Measurements from ENCODE around the gene SLC35A2. TPM values are rescaled to one million over a fixed set of nuclear protein-coding genes. Genes with fewer than 3 reads are reported as not detected.

SLC35A2 gene
- total and polyA plus RNA-seq, 2 of the 4 experiments (the other 2 are of a cell fraction) = 10.8 to 48.3 TPM

DNA sequence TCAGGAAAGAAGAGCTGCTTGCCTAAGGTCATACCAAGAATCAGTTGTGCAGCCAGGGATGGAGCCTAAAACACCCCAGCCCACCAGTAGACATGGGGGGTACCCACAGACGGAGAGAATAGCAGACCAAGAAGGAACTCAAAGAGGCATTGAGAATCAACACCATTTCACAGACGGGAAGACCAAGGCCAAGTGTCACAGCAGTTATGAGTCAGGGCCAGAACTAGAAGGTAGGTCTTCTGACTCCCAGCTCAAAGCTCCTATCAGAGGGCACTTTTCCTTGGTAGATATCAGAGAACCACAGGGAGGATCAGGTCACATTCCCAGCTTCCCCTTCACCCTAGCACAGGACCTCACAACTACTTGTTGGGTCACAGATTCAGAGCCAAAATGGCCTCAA lies 31.4 kb upstream of the SLC35A2 start:
- CTCF ChIA-PET = no interaction called here
- Histone ChIP-seq H2BK20ac (ENCODE audit: low read depth, low read length) (no peak overlapping the region), H3K9me1 (ENCODE audit: insufficient read depth, low read length) (peaks cover 4% of the 10 kb centered on the region; the same call in 1 of the 2 replicates), H2BK5ac (ENCODE audit: low read depth, low read length, poor library complexity, severe bottlenecking) (no peak overlapping the region), H3K27me3 (ENCODE audit: control insufficient read depth, insufficient read depth, low read length) (no peaks in the 10 kb centered on the region), H4K20me1 (ENCODE audit: insufficient read depth, low read length) (peaks cover 55% of the 10 kb centered on the region), H3K4me3 (ENCODE audit: insufficient read depth, low read depth, low read length) (no peak overlapping the region), H3K27ac (ENCODE audit: insufficient read depth, low read length) (no peak overlapping the region), H3K4me1 (ENCODE audit: control insufficient read depth, insufficient read depth, low read length) (no peaks in the 10 kb centered on the region), H3K79me1 (ENCODE audit: low read depth in 1 of 2, low read length in 2 of 2) (peaks cover 4 to 42% of the 10 kb centered on the region in 2 experiments; a peak in 3 of 4 replicates), H4K91ac (ENCODE audit: insufficient read depth, low read depth, low read length) (no peak overlapping the region), H2BK120ac (ENCODE audit: low read depth, low read length) (no peak overlapping the region), H3K4me2 (ENCODE audit: low read depth, low read length) (no peak overlapping the region), H2AFZ (replicated peaks; ENCODE audit: low read length, poor library complexity) (no peak overlapping the region), H3K23ac (ENCODE audit: low read depth, low read length) (no peak overlapping the region), H3K14ac (replicated peaks; ENCODE audit: low read depth, low read length) (no peak overlapping the region), H3K56ac (ENCODE audit: extremely low read depth, insufficient read depth, low read length) (no peak overlapping the region), H3K36me3 (ENCODE audit: control insufficient read depth, insufficient read depth, low read length) (peaks cover 28% of the 10 kb centered on the region), H2AK5ac (ENCODE audit: low read depth, low read length) (no peak overlapping the region), H2AK9ac (replicated peaks; ENCODE audit: low read depth, low read length, poor library complexity) (no peak overlapping the region), H4K8ac (ENCODE audit: low read depth in 2 of 2, low read length in 2 of 2) (no peak overlapping the region), H3K9me3 (ENCODE audit: control insufficient read depth, insufficient read depth, low read length) (no peaks in the 10 kb centered on the region), H3K9ac (ENCODE audit: low read depth, low read length) (no peak overlapping the region), H2BK15ac (ENCODE audit: low read depth, low read length) (no peak overlapping the region), H3K18ac (ENCODE audit: low read depth, low read length) (no peak overlapping the region), H3K4ac (ENCODE audit: low read depth, low read length) (no peak overlapping the region), H4K5ac (ENCODE audit: low read depth, low read length) (no peak overlapping the region)
- 50% methylated on average over 1 of the region's 2 CpGs; no CpG with 5 or more reads in 1 of the 2 experiments for whole genome bisulfite sequencing, 2 experiments (ENCODE audit: extremely low coverage in 2 of 2, insufficient read length in 1 of 2)
- ATAC-seq (ENCODE audit: low read depth) = no peak
- dilution Hi-C loops (cut with HindIII; ENCODE audit: low sequenced_read_pairs, unreplicated experiment) (no loop called here), intact Hi-C loops (cut with micrococcal nuclease) (loop anchor here (10.0 kb wide), 1 partner anchor 298 kb away; no protein-coding TSS in a partner anchor), in situ Hi-C loops (cut with MboI; ENCODE audit: low sequenced_read_pairs) (no loop called here)
- POLR2A ChIA-PET (ENCODE audit: unreplicated experiment) = no interaction called here
- BruUV-seq (replicated peaks) = no TSS peak
- TF ChIP-seq SMC3 (IDR thresholded peaks at IDR 0.05; ENCODE audit: low read depth, low read length) (no peak), NFE2L2 (IDR thresholded peaks at IDR 0.05; ENCODE audit: low read depth, low read length) (no peak), RFX5 (IDR thresholded peaks at IDR 0.05; ENCODE audit: low read depth, low read length) (no peak), MAZ (IDR thresholded peaks at IDR 0.05; ENCODE audit: borderline replicate concordance, low read depth, low read length) (no peak), POLR2A (IDR thresholded peaks at IDR 0.05; ENCODE audit: low read depth, low read length) (no peak), MXI1 (IDR thresholded peaks at IDR 0.05; ENCODE audit: borderline replicate concordance, low read depth, low read length) (no peak), CHD1 (IDR thresholded peaks at IDR 0.05; ENCODE audit: low read depth, low read length) (no peak), FOS (IDR thresholded peaks at IDR 0.05; ENCODE audit: low read depth, low read length) (no peak), MAFK (IDR thresholded peaks at IDR 0.05; ENCODE audit: low read depth, low read length) (no peak), RAD21 (IDR thresholded peaks at IDR 0.05; ENCODE audit: low read length) (no peak), BHLHE40 (IDR thresholded peaks at IDR 0.05; ENCODE audit: low read depth, low read length) (no peak), RCOR1 (IDR thresholded peaks at IDR 0.05; ENCODE audit: insufficient replicate concordance, low read length) (no peak), CEBPB (IDR thresholded peaks at IDR 0.05; ENCODE audit: low read depth, low read length) (no peak)
- TF ChIP-seq, protein P1, sequence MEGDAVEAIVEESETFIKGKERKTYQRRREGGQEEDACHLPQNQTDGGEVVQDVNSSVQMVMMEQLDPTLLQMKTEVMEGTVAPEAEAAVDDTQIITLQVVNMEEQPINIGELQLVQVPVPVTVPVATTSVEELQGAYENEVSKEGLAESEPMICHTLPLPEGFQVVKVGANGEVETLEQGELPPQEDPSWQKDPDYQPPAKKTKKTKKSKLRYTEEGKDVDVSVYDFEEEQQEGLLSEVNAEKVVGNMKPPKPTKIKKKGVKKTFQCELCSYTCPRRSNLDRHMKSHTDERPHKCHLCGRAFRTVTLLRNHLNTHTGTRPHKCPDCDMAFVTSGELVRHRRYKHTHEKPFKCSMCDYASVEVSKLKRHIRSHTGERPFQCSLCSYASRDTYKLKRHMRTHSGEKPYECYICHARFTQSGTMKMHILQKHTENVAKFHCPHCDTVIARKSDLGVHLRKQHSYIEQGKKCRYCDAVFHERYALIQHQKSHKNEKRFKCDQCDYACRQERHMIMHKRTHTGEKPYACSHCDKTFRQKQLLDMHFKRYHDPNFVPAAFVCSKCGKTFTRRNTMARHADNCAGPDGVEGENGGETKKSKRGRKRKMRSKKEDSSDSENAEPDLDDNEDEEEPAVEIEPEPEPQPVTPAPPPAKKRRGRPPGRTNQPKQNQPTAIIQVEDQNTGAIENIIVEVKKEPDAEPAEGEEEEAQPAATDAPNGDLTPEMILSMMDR (conservative IDR thresholded peaks at IDR 0.05; ENCODE audit: low read depth, low read length) = no peak
- TF ChIP-seq, protein P2, sequence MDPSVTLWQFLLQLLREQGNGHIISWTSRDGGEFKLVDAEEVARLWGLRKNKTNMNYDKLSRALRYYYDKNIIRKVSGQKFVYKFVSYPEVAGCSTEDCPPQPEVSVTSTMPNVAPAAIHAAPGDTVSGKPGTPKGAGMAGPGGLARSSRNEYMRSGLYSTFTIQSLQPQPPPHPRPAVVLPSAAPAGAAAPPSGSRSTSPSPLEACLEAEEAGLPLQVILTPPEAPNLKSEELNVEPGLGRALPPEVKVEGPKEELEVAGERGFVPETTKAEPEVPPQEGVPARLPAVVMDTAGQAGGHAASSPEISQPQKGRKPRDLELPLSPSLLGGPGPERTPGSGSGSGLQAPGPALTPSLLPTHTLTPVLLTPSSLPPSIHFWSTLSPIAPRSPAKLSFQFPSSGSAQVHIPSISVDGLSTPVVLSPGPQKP (IDR thresholded peaks at IDR 0.05; ENCODE audit: borderline replicate concordance, low read depth, low read length) = no peak
- TF ChIP-seq, protein P3, sequence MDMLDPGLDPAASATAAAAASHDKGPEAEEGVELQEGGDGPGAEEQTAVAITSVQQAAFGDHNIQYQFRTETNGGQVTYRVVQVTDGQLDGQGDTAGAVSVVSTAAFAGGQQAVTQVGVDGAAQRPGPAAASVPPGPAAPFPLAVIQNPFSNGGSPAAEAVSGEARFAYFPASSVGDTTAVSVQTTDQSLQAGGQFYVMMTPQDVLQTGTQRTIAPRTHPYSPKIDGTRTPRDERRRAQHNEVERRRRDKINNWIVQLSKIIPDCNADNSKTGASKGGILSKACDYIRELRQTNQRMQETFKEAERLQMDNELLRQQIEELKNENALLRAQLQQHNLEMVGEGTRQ (IDR thresholded peaks at IDR 0.05; ENCODE audit: low read depth, low read length) = no peak
- no peak for DNase-seq

All from IMR-90 (cell line).